Heart right ventricle (tissue), 16 donors: ENCODE measurements around the gene GPHN. TPM values are rescaled to one million over a fixed set of nuclear protein-coding genes. Genes with fewer than 3 reads are reported as not detected.

Source experiments
- ATAC-seq, 8 donors: fragments of 200-7000 bp; cut with Tn5 transposase; one replicate each; pipeline ENCODE4 v1.9.1; 2020; ENCODE audit warnings: mild to moderate bottlenecking in 8 of 8, moderate library complexity in 8 of 8, moderate number of reproducible peaks in 1 of 8
- DNase-seq, 2 donors: peaks; one replicate each; pipeline ENCODE4 v3.0.0-alpha.2; 2020
- H3K27ac ChIP-seq, 10 donors: fragments of 200-600 bp; sonication (generic) in 2 of 10; one replicate each; pipeline versions ENCODE4 v1.5.0 to v1.8.0; 2020 to 2022; ENCODE audit warnings: mild to moderate bottlenecking in 3 of 10
- H3K27me3 ChIP-seq, 7 donors: fragments of 200-600 bp; one replicate each; pipeline ENCODE4 v1.8.0; 2021 to 2022; ENCODE audit warnings: mild to moderate bottlenecking in 2 of 7
- H3K36me3 ChIP-seq, 9 donors: fragments of 200-600 bp; sonication (generic) in 1 of 9; one replicate each; pipeline versions ENCODE4 v1.5.0 to v1.8.0; 2020 to 2022; ENCODE audit warnings: mild to moderate bottlenecking in 2 of 9
- H3K4me1 ChIP-seq, 9 donors: fragments of 200-600 bp; sonication (generic) in 1 of 9; one replicate each; pipeline versions ENCODE4 v1.5.0 to v1.8.0; 2020 to 2022; ENCODE audit warnings: mild to moderate bottlenecking in 4 of 9
- H3K4me3 ChIP-seq, 10 donors: fragments of 200-600 bp; sonication (generic) in 2 of 10; one replicate each; pipeline versions ENCODE4 v1.5.0 to v1.8.0; 2020 to 2022; ENCODE audit warnings: mild to moderate bottlenecking in 7 of 10, moderate library complexity in 2 of 10
- H3K9me3 ChIP-seq, 11 donors: fragments of 200-600 bp in 10 of 11; sonication (generic) in 2 of 11; one replicate each; pipeline versions ENCODE4 v1.5.0 to v1.8.0; 2013 to 2022; ENCODE audit warnings: mild to moderate bottlenecking in 2 of 11, control low read depth in 1 of 11, moderate library complexity in 1 of 11
- CTCF ChIP-seq, 9 donors: fragments of 200-600 bp; sonication (generic) in 2 of 9; IDR thresholded peaks; one replicate each; pipeline versions ENCODE4 v1.5.0 to v1.8.0; 2021 to 2022; ENCODE audit warnings: antibody characterized with exemption in 9 of 9, mild to moderate bottlenecking in 5 of 9, moderate library complexity in 1 of 9
- WGBS, 2 donors: extraction: QIAGEN DNeasy Blood & Tissue Kit; methylation state at CpG; one replicate each; pipeline ENCODE4 v1.1.7; 2013; ENCODE audit warnings: inconsistent platforms in 1 of 2; 5-methylcytosine and 5-hydroxymethylcytosine counted together
- intact Hi-C, 10 donors: fragments of 100-400 bp; cut with DNase I; formaldehyde crosslinking; loops; one replicate each; pipeline versions ENCODE4 v1.11.1 to v1.14.2; 2022
- polyA plus RNA-seq, 2 donors: library from polyadenylated mRNA; stranded (reverse); fragments of 200-250 nt; gene quantifications; one replicate each; pipeline ENCODE4 v1.2.3, GENCODE V29; 2013
- total RNA-seq, 10 donors: library from RNA; stranded (reverse); fragmentation: NEBNext Ultra II Directional in 3 of 10; extraction: Animal tissue kit (Norgen Biotek cat#: 25700) in 3 of 10; gene quantifications; one replicate each; pipeline versions ENCODE4 v1.2.1 to v1.2.4, GENCODE V29; 2021 to 2023
- donor health status: Arrhythmogenic right ventricular cardiomyopathy.
- donor health status: ischemic (EF 13 %, LVEDD 7.1; RV severe dilation, severe dysfunction).
- donor health status: healthy with polysubstance abuse.
- donor health status: DM: no; HTN: yes; CAD: no.
- donor health status: DM: no; HTN: no; CAD: no.
- donor health status: ischemic (EF 25% LVEDD 6.9; RV normal size, moderate dysfunction).
- donor health status: ischemic (EF 25% LVEDD 5.7; RV mildly dilated, moderate dysfunction).
- donor health status: healthy.
- donor health status: DM: yes; HTN: yes; CAD: no.
- donor health status: Ischemic cardiomyopathy.
- donor health status: ischemic (EF 35%, LVEDD 5.7; RV mildly dilated, moderate dysfunction).
- donor health status: nonischemic (EF 11% LVEDD 7.7; RV severe dilation, severe dysfunction).
- donor health status: DM: yes; HTN: yes; CAD: no.
- donor health status: PGD.
- donor health status: ischemic (EF 29% LVEDD 5.4; RV normal size, mild dysfunction).
- donor health status: nonischemic (EF 23%, LVEDD 6.1; RV moderate dilation, normal function).

Gene GPHN
- total and polyA plus RNA-seq, 12 donors = 12.2 to 48.0 (median 32.2) TPM

- intact Hi-C loops = loop anchor here in 2 of 10 donors (5.0 to 10.0 kb wide), 2 partner anchors 85 to 628 kb away; no protein-coding TSS in a partner anchor
- H3K27me3 ChIP-seq = no peaks in the 10 kb centered on the region
- no peaks in the 10 kb centered on the region for H3K36me3 ChIP-seq
- no peak for TF ChIP-seq CTCF (IDR thresholded peaks at IDR 0.05)
- H3K4me1 ChIP-seq = peaks cover 0 to 29% (median 15%) of the 10 kb centered on the region in 9 donors
- DNase-seq = no peak
- WGBS, 2 donors = 67 to 72% methylated on average over 2 of the region's 2 CpGs
- ATAC-seq = no peak
- no peak overlapping the region for H3K4me3 ChIP-seq
- H3K9me3 ChIP-seq = no peaks in the 10 kb centered on the region
- H3K27ac ChIP-seq = no peak overlapping the region
Measured at GRCh38 chr14:66487164-66487563, 20.8 kb upstream of the GPHN start.

DNA sequence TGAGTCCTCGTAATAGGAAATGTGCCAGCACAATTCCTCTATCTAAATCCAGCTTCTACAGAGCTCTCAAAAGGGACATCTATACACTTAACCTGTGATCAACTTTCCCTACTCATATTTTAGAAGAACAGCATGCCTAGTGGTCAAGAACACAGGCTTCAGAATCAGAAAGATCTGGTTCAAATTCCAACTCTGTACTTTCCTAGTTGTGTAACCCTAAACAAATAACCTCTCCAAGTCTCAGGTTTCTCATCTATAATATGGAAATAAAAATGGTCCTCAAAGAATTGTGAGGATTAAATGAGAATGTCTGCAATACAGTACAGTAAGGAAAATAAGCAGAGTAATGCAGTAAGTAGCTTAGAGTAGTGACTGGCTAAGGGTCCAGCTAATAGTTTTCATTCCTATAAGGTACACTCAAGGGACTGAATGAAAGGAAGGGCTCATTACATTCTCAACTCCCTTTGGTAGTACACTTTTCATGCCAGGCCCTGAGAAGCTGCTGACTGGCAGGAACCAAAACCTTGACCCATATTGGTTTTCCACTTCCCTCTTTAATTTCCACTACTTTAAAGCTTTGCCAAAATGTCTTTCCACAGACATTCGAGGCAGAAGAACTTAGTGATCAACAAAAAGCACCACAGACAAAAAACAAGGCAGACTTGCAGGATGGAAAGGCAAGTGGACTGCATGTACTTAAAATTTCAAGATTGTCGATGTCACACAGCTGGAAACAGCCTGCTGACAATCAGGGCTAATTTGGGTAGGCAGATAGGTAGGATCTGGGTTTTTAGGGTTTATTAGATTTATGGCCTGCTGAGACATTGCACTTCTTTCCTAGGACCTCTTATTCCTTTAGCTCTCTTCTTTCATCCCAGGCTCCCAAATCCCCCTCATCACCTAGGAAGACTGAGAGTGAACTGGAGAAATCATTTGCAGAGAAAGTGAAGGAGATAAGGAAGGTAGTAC lies 17.5 kb upstream of the GPHN start:
- WGBS, 2 donors = 68 to 78% methylated on average over 3 of the region's 3 CpGs
- no peak for TF ChIP-seq CTCF (IDR thresholded peaks at IDR 0.05)
- DNase-seq = no peak
- H3K27me3 ChIP-seq = no peaks in the 10 kb centered on the region
- H3K4me3 ChIP-seq = no peak overlapping the region
- intact Hi-C loops = loop anchor here in 4 of 10 donors (10.0 kb wide), 3 partner anchors 174 to 614 kb away; no protein-coding TSS in a partner anchor
- H3K4me1 ChIP-seq = peaks cover 0 to 15% (median 2%) of the 10 kb centered on the region in 9 donors
- no peak overlapping the region for H3K27ac ChIP-seq
- H3K36me3 ChIP-seq = no peaks in the 10 kb centered on the region
- no peaks in the 10 kb centered on the region for H3K9me3 ChIP-seq
- no peak for ATAC-seq

GRCh38 chr14:66493750-66494149 lies 14.2 kb upstream of the GPHN start:
- H3K36me3 ChIP-seq = no peaks in the 10 kb centered on the region
- H3K4me1 ChIP-seq = peaks cover 0 to 30% (median 10%) of the 10 kb centered on the region in 9 donors

More at GRCh38 chr14:66493750-66494149, 14.2 kb upstream of the GPHN start:
- Histone ChIP-seq H3K27me3 (no peaks in the 10 kb centered on the region), H3K4me3 (no peak overlapping the region), H3K27ac (no peak overlapping the region), H3K9me3 (no peaks in the 10 kb centered on the region)
- DNase-seq = no peak
- ATAC-seq = no peak
- intact Hi-C loops = loop anchor here in 4 of 10 donors (10.0 kb wide), 3 partner anchors 171 to 611 kb away; no protein-coding TSS in a partner anchor
- no peak for TF ChIP-seq CTCF (IDR thresholded peaks at IDR 0.05)
